ENCODE data around the gene FAM151A. TPM values are rescaled to one million over a fixed set of nuclear protein-coding genes. Genes with fewer than 3 reads are reported as not detected.

FAM151A gene
- total RNA-seq, 4 donors from 2014 or later: 0.47 TPM; not detected in 3

DNA sequence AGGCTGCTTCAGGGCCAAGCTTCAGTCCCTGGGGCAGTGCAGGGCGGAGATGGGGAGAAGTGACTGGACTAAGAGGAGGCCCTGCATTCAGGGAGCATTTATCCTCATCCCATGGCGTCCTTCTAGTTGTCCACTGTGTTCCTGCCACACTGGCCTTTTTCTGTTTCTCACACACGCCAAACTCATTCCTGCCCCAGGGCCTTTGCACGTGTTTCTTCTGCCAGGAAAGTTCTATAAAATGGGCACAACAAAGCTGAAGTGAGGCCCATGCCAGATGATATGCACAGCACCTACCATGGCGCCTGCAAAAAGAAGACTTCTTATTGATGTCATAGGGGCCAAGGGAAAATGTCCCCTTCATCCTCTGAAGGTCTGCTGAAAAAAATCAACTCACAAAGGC, 42.5 kb upstream of the FAM151A start:
- 94% methylated on average over 5 of the region's 5 CpGs for WGBS
- no peak for DNase-seq (ENCODE audit: low spot score in 2 of 2)

DNA sequence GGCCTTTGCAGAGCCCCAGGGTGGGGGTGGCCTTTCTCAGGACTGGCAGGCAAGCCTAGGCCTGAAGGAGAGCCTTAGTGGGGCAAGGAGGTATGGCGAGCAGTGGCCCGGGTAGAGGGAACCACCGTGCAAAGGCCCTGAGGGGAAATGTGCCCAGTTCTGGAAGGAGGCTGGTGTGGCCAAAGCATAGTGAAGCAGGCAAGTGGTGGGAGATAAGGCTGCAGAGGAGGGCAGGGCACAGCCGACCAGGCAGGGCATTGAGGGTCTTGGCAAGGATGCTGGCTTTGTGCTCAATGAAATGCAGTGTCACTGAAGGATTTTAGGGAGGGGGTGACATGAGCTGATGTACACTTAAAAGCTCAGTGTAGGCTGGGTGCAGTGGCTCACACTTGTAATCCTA, 41.0 kb upstream of the FAM151A start:
- Histone ChIP-seq H3K36me3 (no peaks in the 10 kb centered on the region), H3K27ac (no peak overlapping the region), H3K27me3 (no peaks in the 10 kb centered on the region), H3K4me3 (no peak overlapping the region), H3K9me3 (no peaks in the 10 kb centered on the region), H3K4me1 (no peaks in the 10 kb centered on the region)
- DNase-seq (ENCODE audit: low spot score in 2 of 2): no peak
- TF ChIP-seq, protein P1, sequence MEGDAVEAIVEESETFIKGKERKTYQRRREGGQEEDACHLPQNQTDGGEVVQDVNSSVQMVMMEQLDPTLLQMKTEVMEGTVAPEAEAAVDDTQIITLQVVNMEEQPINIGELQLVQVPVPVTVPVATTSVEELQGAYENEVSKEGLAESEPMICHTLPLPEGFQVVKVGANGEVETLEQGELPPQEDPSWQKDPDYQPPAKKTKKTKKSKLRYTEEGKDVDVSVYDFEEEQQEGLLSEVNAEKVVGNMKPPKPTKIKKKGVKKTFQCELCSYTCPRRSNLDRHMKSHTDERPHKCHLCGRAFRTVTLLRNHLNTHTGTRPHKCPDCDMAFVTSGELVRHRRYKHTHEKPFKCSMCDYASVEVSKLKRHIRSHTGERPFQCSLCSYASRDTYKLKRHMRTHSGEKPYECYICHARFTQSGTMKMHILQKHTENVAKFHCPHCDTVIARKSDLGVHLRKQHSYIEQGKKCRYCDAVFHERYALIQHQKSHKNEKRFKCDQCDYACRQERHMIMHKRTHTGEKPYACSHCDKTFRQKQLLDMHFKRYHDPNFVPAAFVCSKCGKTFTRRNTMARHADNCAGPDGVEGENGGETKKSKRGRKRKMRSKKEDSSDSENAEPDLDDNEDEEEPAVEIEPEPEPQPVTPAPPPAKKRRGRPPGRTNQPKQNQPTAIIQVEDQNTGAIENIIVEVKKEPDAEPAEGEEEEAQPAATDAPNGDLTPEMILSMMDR (IDR thresholded peaks at IDR 0.05): no peak
- TF ChIP-seq EP300 (IDR thresholded peaks at IDR 0.05): no peak
- no peak for TF ChIP-seq POLR2A (IDR thresholded peaks at IDR 0.05)
- no peak for TF ChIP-seq POLR2AphosphoS5 (IDR thresholded peaks at IDR 0.05)
- WGBS: 89% methylated on average over 4 of the region's 4 CpGs

More for the DNA sequence above, 42.5 kb upstream of the FAM151A start:
- Histone ChIP-seq H3K27ac (no peak overlapping the region), H3K4me3 (no peak overlapping the region), H3K27me3 (no peaks in the 10 kb centered on the region), H3K36me3 (no peaks in the 10 kb centered on the region), H3K4me1 (no peaks in the 10 kb centered on the region), H3K9me3 (no peaks in the 10 kb centered on the region)
- TF ChIP-seq POLR2A (IDR thresholded peaks at IDR 0.05): no peak
- TF ChIP-seq, protein P1 (IDR thresholded peaks at IDR 0.05): no peak
- no peak for TF ChIP-seq EP300 (IDR thresholded peaks at IDR 0.05)
- no peak for TF ChIP-seq POLR2AphosphoS5 (IDR thresholded peaks at IDR 0.05)

DNA sequence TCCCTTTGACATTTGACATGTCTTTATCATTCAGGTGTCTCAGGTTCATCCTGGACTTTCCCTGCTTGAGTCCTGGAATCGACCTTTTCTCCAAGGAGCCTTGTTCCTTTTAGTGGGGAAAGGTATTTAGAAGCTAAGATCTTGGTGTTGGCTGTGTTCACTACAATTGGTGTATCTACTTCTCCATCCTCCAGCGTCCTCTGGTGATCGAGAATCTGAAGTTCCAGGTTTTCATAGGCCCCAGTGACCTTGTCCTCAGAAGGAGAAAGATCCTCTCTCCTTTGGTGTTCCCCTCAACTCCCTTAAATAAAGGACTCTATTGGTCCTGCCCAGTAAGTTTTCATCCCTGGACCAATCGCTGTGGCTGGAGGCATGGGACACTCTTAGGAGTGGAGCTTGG, 40.4 kb upstream of the FAM151A start:
- no peaks in the 10 kb centered on the region for H3K36me3 ChIP-seq
- WGBS: 86% methylated on average over 4 of the region's 4 CpGs
- no peak overlapping the region for H3K27ac ChIP-seq
- no peak for DNase-seq (ENCODE audit: low spot score in 2 of 2)
- H3K4me1 ChIP-seq: no peaks in the 10 kb centered on the region
- TF ChIP-seq POLR2A (IDR thresholded peaks at IDR 0.05) (no peak), POLR2AphosphoS5 (IDR thresholded peaks at IDR 0.05) (no peak), EP300 (IDR thresholded peaks at IDR 0.05) (no peak)
- TF ChIP-seq, protein P1 (IDR thresholded peaks at IDR 0.05): no peak
- no peak overlapping the region for H3K4me3 ChIP-seq
- peaks cover under 1% of the 10 kb centered on the region for H3K9me3 ChIP-seq
- no peaks in the 10 kb centered on the region for H3K27me3 ChIP-seq

DNA sequence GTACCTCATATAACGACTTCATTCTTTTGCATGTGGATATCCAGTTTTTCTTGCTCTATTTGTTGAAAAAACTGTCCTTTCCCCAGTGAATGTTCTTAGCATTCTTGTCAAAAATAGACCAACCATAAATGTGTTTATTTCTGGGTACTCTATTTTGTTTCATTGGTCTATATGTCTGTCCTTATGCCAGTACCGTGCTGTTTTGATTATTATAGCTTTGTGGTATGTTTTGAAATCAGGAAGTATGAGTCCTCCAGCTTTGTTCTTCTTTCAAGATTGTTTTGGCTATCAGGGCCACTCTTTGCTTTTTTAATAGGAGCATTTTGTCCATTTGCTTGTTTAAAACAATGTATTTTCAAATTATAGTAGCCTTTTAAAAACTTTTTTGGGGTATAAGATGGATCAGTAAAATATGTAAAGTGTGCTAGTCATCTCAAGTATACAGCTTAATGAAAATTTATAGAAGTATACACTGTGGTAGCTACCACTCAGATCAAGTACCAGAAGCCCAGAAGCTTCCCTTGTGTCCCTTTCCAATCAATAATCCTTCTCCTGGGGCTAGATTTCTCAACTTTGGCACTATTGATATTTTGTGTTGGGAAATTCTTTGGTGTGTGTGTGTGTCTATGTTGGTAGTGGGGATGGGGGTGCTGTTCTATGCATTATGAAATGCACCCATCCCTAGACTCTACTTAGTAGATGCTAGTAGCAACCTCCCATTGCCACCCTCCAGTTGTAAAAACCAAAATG, 35.0 kb upstream of the FAM151A start:
- Histone ChIP-seq H3K4me3 (no peak overlapping the region), H3K4me1 (no peaks in the 10 kb centered on the region), H3K9me3 (peaks cover 6% of the 10 kb centered on the region), H3K36me3 (no peaks in the 10 kb centered on the region), H3K27me3 (no peaks in the 10 kb centered on the region), H3K27ac (no peak overlapping the region)
- WGBS: 91% methylated on average over 2 of the region's 2 CpGs
- DNase-seq (ENCODE audit: low spot score in 2 of 2): no peak
- TF ChIP-seq EP300 (IDR thresholded peaks at IDR 0.05) (no peak), POLR2AphosphoS5 (IDR thresholded peaks at IDR 0.05) (no peak), POLR2A (IDR thresholded peaks at IDR 0.05) (no peak)
- TF ChIP-seq, protein P1 (IDR thresholded peaks at IDR 0.05): no peak

DNA sequence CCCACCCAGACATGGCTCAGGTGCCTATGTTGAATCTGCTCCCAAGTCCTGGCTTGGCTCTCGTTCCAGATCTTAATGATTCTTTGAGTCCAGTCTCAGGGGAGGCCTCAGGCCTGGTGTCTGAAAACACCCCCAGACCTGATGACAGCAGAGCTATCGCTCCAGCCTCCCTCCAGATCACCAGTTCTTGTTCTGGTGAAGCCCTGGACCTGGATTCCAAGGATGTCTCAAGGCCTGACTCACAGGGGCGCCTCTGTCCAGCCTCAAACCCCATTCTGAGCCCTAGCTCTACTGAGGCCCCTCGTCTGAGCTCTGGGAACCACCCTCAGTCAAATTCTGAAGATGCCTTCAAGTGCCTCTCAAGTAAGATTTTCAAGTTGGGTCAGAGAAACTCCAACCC, 29.7 kb upstream of the FAM151A start:
- no peak for DNase-seq (ENCODE audit: low spot score in 2 of 2)
- H3K9me3 ChIP-seq: no peaks in the 10 kb centered on the region
- H3K4me1 ChIP-seq: peaks cover 3% of the 10 kb centered on the region
- H3K4me3 ChIP-seq: no peak overlapping the region
- no peaks in the 10 kb centered on the region for H3K36me3 ChIP-seq
- TF ChIP-seq POLR2A (IDR thresholded peaks at IDR 0.05) (no peak), EP300 (IDR thresholded peaks at IDR 0.05) (no peak), POLR2AphosphoS5 (IDR thresholded peaks at IDR 0.05) (no peak)
- TF ChIP-seq, protein P1 (IDR thresholded peaks at IDR 0.05): no peak
- H3K27ac ChIP-seq: no peak overlapping the region
- WGBS: 90% methylated on average over 4 of the region's 4 CpGs
- no peaks in the 10 kb centered on the region for H3K27me3 ChIP-seq
